ENCODE data around the gene IDH1. TPM values are rescaled to one million over a fixed set of nuclear protein-coding genes. Genes with fewer than 3 reads are reported as not detected.
"Not testable (repeated sequence)": the region's sequence is repeated elsewhere in the genome, so short reads cannot be mapped to it uniquely, and the experiment has no call there.

The IDH1 gene
- total and polyA plus RNA-seq, 2 of the 4 experiments (the other 2 are of a cell fraction), result 53.5 to 77.1 TPM

- BruUV-seq (replicated peaks); H3K27me3 ChIP-seq (ENCODE audit: control insufficient read depth, insufficient read depth, low read length); H3K27ac ChIP-seq (ENCODE audit: insufficient read depth, low read length); POLR2A ChIA-PET (ENCODE audit: unreplicated experiment); H3K9me1 ChIP-seq (ENCODE audit: insufficient read depth, low read length); H2BK20ac ChIP-seq (ENCODE audit: low read depth, low read length); H3K4me1 ChIP-seq (ENCODE audit: control insufficient read depth, insufficient read depth, low read length); H3K23ac ChIP-seq (ENCODE audit: low read depth, low read length); dilution Hi-C loops (cut with HindIII; ENCODE audit: low sequenced_read_pairs, unreplicated experiment); in situ Hi-C loops (cut with MboI; ENCODE audit: low sequenced_read_pairs); H4K5ac ChIP-seq (ENCODE audit: low read depth, low read length); H2BK15ac ChIP-seq (ENCODE audit: low read depth, low read length); H3K36me3 ChIP-seq (ENCODE audit: control insufficient read depth, insufficient read depth, low read length); H2AFZ ChIP-seq (replicated peaks; ENCODE audit: low read length, poor library complexity); H3K9me3 ChIP-seq (ENCODE audit: control insufficient read depth, insufficient read depth, low read length); H4K8ac ChIP-seq (ENCODE audit: low read depth in 2 of 2, low read length in 2 of 2); H3K56ac ChIP-seq (ENCODE audit: extremely low read depth, insufficient read depth, low read length); H3K4me3 ChIP-seq (ENCODE audit: insufficient read depth, low read depth, low read length); intact Hi-C loops (cut with micrococcal nuclease); H3K9ac ChIP-seq (ENCODE audit: low read depth, low read length); H2AK5ac ChIP-seq (ENCODE audit: low read depth, low read length); H4K91ac ChIP-seq (ENCODE audit: insufficient read depth, low read depth, low read length); ATAC-seq (ENCODE audit: low read depth); H3K4ac ChIP-seq (ENCODE audit: low read depth, low read length); H3K79me1 ChIP-seq (ENCODE audit: low read depth in 1 of 2, low read length in 2 of 2); H2AK9ac ChIP-seq (replicated peaks; ENCODE audit: low read depth, low read length, poor library complexity); DNase-seq; H2BK5ac ChIP-seq (ENCODE audit: low read depth, low read length, poor library complexity, severe bottlenecking); H4K20me1 ChIP-seq (ENCODE audit: insufficient read depth, low read length); H2BK120ac ChIP-seq (ENCODE audit: low read depth, low read length); CTCF ChIA-PET; H3K18ac ChIP-seq (ENCODE audit: low read depth, low read length); H3K4me2 ChIP-seq (ENCODE audit: low read depth, low read length); H3K14ac ChIP-seq (replicated peaks; ENCODE audit: low read depth, low read length): not testable (repeated sequence)
- no CpG with 5 or more reads among the region's 3 CpGs for WGBS, 2 experiments (ENCODE audit: extremely low coverage in 2 of 2, insufficient read length in 1 of 2)
These were observed 33.0 kb downstream of the IDH1 start for GRCh38 chr2:208221873-208222272.

Measured in IMR-90 (cell line).